SK-N-SH (cell line): ENCODE measurements around the gene MYMK. TPM values are rescaled to one million over a fixed set of nuclear protein-coding genes. Genes with fewer than 3 reads are reported as not detected.

Experiments
- CTCF ChIA-PET: fragments of 300-600, 350-600 bp; formaldehyde crosslinking; extraction: SDS; loops from one replicate; lab custom pipeline; 2021; lab: Yijun Ruan, JAX
- POLR2A ChIA-PET: fragments of 350-600 bp; sonication (Branson Sonifier 250); formaldehyde crosslinking; extraction: SDS; loops from one replicate; lab custom pipeline; 2020; ENCODE audit warnings: antibody characterized with exemption, inconsistent platforms; lab: Yijun Ruan, JAX
- DNase-seq: peaks from one replicate; pipeline ENCODE4 v3.0.0; 2012
- H2AFZ ChIP-seq: fragments of 200-600 bp; sonication (generic); 2 replicates; pipeline ENCODE4 v1.8.1; 2016; ENCODE audit warnings: antibody characterized with exemption, mild to moderate bottlenecking, low read depth
- H3F3A ChIP-seq: fragments of 200-600 bp; sonication (generic); replicated peaks from 2 replicates; pipeline ENCODE3; 2016; ENCODE audit warnings: antibody characterized with exemption, mild to moderate bottlenecking; ENCODE audit not compliant: insufficient read depth
- H3K27ac ChIP-seq, 2 experiments: fragments of 200-500 bp in 1 of 2; fragments of 200-600 bp in 1 of 2; sonication (Bioruptor generic) in 1 of 2; sonication (generic), shearing (Covaris generic) in 1 of 2; 2 replicates each; pipeline versions ENCODE4 v1.5.1 to v1.6.1; 2014 to 2016; ENCODE audit warnings: low read depth in 2 of 2, inconsistent platforms in 1 of 2, low read length in 1 of 2, mild to moderate bottlenecking in 1 of 2, mixed read lengths in 1 of 2
- H3K27me3 ChIP-seq: fragments of 200-600 bp; sonication (generic), shearing (Covaris generic); 2 replicates; pipeline ENCODE4 v1.6.1; 2016; ENCODE audit warnings: mixed run types; ENCODE audit not compliant: insufficient read depth
- H3K36me3 ChIP-seq, 2 experiments: fragments of 200-500 bp in 1 of 2; fragments of 200-600 bp in 1 of 2; sonication (Bioruptor generic) in 1 of 2; sonication (generic) in 1 of 2; replicated peaks in 1 of 2; 2 replicates each; pipeline versions ENCODE3 to v1.5.1; 2014 to 2016; ENCODE audit warnings: low read length in 1 of 2, mild to moderate bottlenecking in 1 of 2; ENCODE audit not compliant: insufficient read depth in 2 of 2, control insufficient read depth in 1 of 2
- H3K4me1 ChIP-seq, 2 experiments: fragments of 200-500 bp in 1 of 2; fragments of 200-600 bp in 1 of 2; sonication (Bioruptor generic) in 1 of 2; sonication (generic), shearing (Covaris generic) in 1 of 2; 2 replicates each; pipeline versions ENCODE4 v1.5.1 to v1.6.1; 2014 to 2016; ENCODE audit warnings: low read depth in 1 of 2, low read length in 1 of 2, mixed run types in 1 of 2; ENCODE audit not compliant: insufficient read depth in 2 of 2, control insufficient read depth in 1 of 2
- H3K4me2 ChIP-seq: fragments of 200-600 bp; sonication (generic), shearing (Covaris generic); 2 replicates; pipeline ENCODE4 v1.6.1; 2017; ENCODE audit warnings: mixed run types
- H3K4me3 ChIP-seq, 2 experiments: fragments of 200-500 bp in 1 of 2; fragments of 200-600 bp in 1 of 2; sonication (Bioruptor generic) in 1 of 2; sonication (generic), shearing (Covaris generic) in 1 of 2; 2 replicates each; pipeline versions ENCODE4 v1.5.1 to v1.8.1; 2014 to 2016; ENCODE audit warnings: low read depth in 2 of 2, inconsistent platforms in 1 of 2, low read length in 1 of 2, mild to moderate bottlenecking in 1 of 2, mixed read lengths in 1 of 2, moderate library complexity in 1 of 2
- H3K79me2 ChIP-seq: fragments of 200-600 bp; sonication (generic); 2 replicates; pipeline ENCODE4 v1.8.1; 2017; ENCODE audit warnings: mild to moderate bottlenecking; ENCODE audit not compliant: insufficient read depth
- H3K9ac ChIP-seq: fragments of 200-600 bp; sonication (generic); 2 replicates; pipeline ENCODE4 v1.6.1; 2017; ENCODE audit warnings: mixed run types
- H3K9me2 ChIP-seq: fragments of 200-600 bp; sonication (generic); 2 replicates; pipeline ENCODE4 v1.6.1; 2017; ENCODE audit warnings: mixed run types
- H3K9me3 ChIP-seq: fragments of 200-600 bp; sonication (generic); 2 replicates; pipeline ENCODE4 v1.6.1; 2017; ENCODE audit warnings: mixed run types, mild to moderate bottlenecking, moderate library complexity
- H4K20me1 ChIP-seq: fragments of 200-600 bp; sonication (generic); 2 replicates; pipeline ENCODE4 v1.6.1; 2017; ENCODE audit warnings: mild to moderate bottlenecking, mixed run types; ENCODE audit not compliant: insufficient read depth
- ELF1 ChIP-seq: IDR thresholded peaks from 2 replicates; pipeline ENCODE4 v1.4.0; 2012
- EZH2phosphoT487 ChIP-seq: fragments of 200-600 bp; sonication (generic); IDR thresholded peaks from 2 replicates; pipeline ENCODE4 v1.6.1; 2017; ENCODE audit warnings: low read depth, mixed run types, mild to moderate bottlenecking, antibody characterized with exemption, moderate library complexity, borderline replicate concordance
- FOSL2 ChIP-seq: IDR thresholded peaks from 2 replicates; pipeline ENCODE4 v1.4.0; 2012; ENCODE audit warnings: low read depth, mild to moderate bottlenecking, moderate library complexity, borderline replicate concordance
- FOXJ3 ChIP-seq: sonication (generic); formaldehyde crosslinking; IDR thresholded peaks from 2 replicates; pipeline ENCODE4 v1.5.1; 2020; ENCODE audit warnings: mild to moderate bottlenecking, missing genetic modification reagents
- FOXM1 ChIP-seq: IDR thresholded peaks from 2 replicates; pipeline ENCODE4 v1.4.0; 2012; ENCODE audit warnings: low read depth, mild to moderate bottlenecking
- GABPA ChIP-seq: IDR thresholded peaks from 2 replicates; pipeline ENCODE4 v1.4.0; 2012; ENCODE audit warnings: low read depth, mild to moderate bottlenecking
- GATA2 ChIP-seq: sonication (generic); formaldehyde crosslinking; IDR thresholded peaks from 2 replicates; pipeline ENCODE4 v1.5.0; 2020; ENCODE audit warnings: mild to moderate bottlenecking, missing genetic modification reagents
- MXI1 ChIP-seq: IDR thresholded peaks from 2 replicates; pipeline ENCODE4 v1.6.1; 2012; ENCODE audit warnings: mild to moderate bottlenecking, low read depth, low read length, improper control_type of control experiment
- NFIC ChIP-seq: IDR thresholded peaks from 2 replicates; pipeline ENCODE4 v1.4.0; 2012; ENCODE audit warnings: borderline replicate concordance
- NRF1 ChIP-seq: IDR thresholded peaks from 2 replicates; pipeline ENCODE4 v1.6.1; 2012; ENCODE audit warnings: low read depth, mild to moderate bottlenecking, low read length
- RAD21 ChIP-seq: IDR thresholded peaks from 2 replicates; pipeline ENCODE4 v1.6.1; 2012; ENCODE audit warnings: mild to moderate bottlenecking, low read length
- RCOR1 ChIP-seq: fragments of 150-350 bp; IDR thresholded peaks from 2 replicates; pipeline ENCODE4 v1.6.1; 2017; ENCODE audit warnings: antibody characterized with exemption, low read length
- SMC3 ChIP-seq: IDR thresholded peaks from 2 replicates; pipeline ENCODE4 v1.6.1; 2012; ENCODE audit warnings: low read depth, low read length, improper control_type of control experiment
- TAF1 ChIP-seq: IDR thresholded peaks from 2 replicates; pipeline ENCODE4 v1.6.1; 2012; ENCODE audit warnings: low read depth, mild to moderate bottlenecking, low read length, moderate library complexity, borderline replicate concordance
- TEAD4 ChIP-seq: IDR thresholded peaks from 2 replicates; pipeline ENCODE4 v1.4.0; 2012; ENCODE audit warnings: mild to moderate bottlenecking, borderline replicate concordance; ENCODE audit not compliant: insufficient read depth
- WGBS: methylation state at CpG from one replicate; pipeline ENCODE4 v1.1.6; 2017; ENCODE audit warnings: low lambda C conversion rate; 5-methylcytosine and 5-hydroxymethylcytosine counted together
- polyA plus RNA-seq, 3 experiments: library from polyadenylated mRNA; depleted of rRNA; stranded (reverse); fragments of >200 nt; gene quantifications; 2 replicates each; pipeline ENCODE4 v1.2.3, GENCODE V29; 2012
- TF ChIP-seq, protein P1 (sequence below): IDR thresholded peaks from 2 replicates; pipeline ENCODE4 v1.4.0; 2012; ENCODE audit warnings: low read depth, borderline replicate concordance
- TF ChIP-seq, protein P2 (sequence below): IDR thresholded peaks from 2 replicates; pipeline ENCODE4 v1.4.0; 2012; ENCODE audit warnings: low read depth
- TF ChIP-seq, protein P3 (sequence below): IDR thresholded peaks from 2 replicates; pipeline ENCODE4 v1.4.0; 2012; ENCODE audit warnings: low read depth, borderline replicate concordance
- TF ChIP-seq, protein P4 (sequence below): fragments of 200-600 bp; sonication (generic); IDR thresholded peaks from 2 replicates; pipeline ENCODE4 v1.6.1; 2017; ENCODE audit warnings: antibody characterized with exemption, mild to moderate bottlenecking, moderate library complexity
- TF ChIP-seq, protein P5 (sequence below): fragments of 150-350 bp; IDR thresholded peaks from 2 replicates; pipeline ENCODE4 v1.6.1; 2016; ENCODE audit warnings: mild to moderate bottlenecking, low read depth, low read length

The MYMK gene
- polyA plus RNA-seq, 1 of the 3 experiments (the other 2 are of a cell fraction): not detected

DNA sequence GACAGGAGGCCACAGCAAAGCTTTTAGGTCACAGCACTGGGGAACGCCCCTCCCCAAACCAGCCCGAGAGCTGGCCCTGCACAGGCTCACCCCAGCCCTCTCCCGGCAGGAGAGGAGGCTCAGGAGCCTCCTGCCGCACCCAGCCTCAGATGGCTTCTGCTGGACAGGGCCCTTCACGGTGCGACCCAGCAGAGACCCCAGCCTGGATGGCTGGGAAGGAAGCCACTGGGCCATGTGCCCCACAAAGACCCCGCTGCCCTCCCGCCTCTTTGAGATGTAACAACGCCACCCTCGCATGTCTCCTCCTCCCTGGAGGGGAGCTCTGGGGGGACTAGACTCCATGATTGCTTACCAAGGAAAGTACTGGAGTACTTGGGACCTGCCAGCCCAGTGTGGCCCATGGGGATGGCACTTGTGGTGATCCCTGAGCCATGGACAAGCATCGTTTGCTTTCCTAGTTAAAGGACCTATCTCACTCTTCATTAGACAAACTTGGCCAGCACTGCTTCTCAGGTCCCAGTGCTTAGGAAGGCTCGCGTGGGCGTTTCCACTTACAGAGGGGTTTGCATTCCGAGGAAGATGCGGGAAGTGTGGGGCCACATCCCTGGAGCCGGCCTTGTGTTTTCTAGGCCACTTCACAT lies 9.0 kb downstream of the MYMK start:
- H3K27ac ChIP-seq: peak overlapping the region in 1 of 2 experiments; percentile 99; a peak in 2 of 4 replicates
- POLR2A ChIA-PET: interaction anchor here (1.2 to 3.4 kb wide), 5 partner anchors 8 to 120 kb away, joined by 3 to 37 read pairs (median 15); partner anchors contain the start of genes ADAMTSL2 and DBH
- H3K36me3 ChIP-seq: no peaks in the 10 kb centered on the region
- no peaks in the 10 kb centered on the region for H3K9me2 ChIP-seq
- H3K9ac ChIP-seq: no peak overlapping the region
- no peaks in the 10 kb centered on the region for H4K20me1 ChIP-seq
- no peak overlapping the region for H3K4me3 ChIP-seq
- H3F3A ChIP-seq: peaks cover 4% of the 10 kb centered on the region
- H3K27me3 ChIP-seq: no peaks in the 10 kb centered on the region
- no peak for DNase-seq
- no peaks in the 10 kb centered on the region for H3K9me3 ChIP-seq
- TF ChIP-seq, protein P1, sequence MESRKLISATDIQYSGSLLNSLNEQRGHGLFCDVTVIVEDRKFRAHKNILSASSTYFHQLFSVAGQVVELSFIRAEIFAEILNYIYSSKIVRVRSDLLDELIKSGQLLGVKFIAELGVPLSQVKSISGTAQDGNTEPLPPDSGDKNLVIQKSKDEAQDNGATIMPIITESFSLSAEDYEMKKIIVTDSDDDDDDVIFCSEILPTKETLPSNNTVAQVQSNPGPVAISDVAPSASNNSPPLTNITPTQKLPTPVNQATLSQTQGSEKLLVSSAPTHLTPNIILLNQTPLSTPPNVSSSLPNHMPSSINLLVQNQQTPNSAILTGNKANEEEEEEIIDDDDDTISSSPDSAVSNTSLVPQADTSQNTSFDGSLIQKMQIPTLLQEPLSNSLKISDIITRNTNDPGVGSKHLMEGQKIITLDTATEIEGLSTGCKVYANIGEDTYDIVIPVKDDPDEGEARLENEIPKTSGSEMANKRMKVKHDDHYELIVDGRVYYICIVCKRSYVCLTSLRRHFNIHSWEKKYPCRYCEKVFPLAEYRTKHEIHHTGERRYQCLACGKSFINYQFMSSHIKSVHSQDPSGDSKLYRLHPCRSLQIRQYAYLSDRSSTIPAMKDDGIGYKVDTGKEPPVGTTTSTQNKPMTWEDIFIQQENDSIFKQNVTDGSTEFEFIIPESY: no peak
- TF ChIP-seq RAD21 (no peak), NRF1 (no peak), TEAD4 (no peak), FOXJ3 (CRISPR knock-in tag) (no peak), GATA2 (CRISPR knock-in tag) (no peak), GABPA (no peak), MXI1 (no peak), FOSL2 (no peak), TAF1 (no peak), EZH2phosphoT487 (no peak)
- TF ChIP-seq, protein P2, sequence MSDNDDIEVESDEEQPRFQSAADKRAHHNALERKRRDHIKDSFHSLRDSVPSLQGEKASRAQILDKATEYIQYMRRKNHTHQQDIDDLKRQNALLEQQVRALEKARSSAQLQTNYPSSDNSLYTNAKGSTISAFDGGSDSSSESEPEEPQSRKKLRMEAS: no peak
- TF ChIP-seq, protein P3, sequence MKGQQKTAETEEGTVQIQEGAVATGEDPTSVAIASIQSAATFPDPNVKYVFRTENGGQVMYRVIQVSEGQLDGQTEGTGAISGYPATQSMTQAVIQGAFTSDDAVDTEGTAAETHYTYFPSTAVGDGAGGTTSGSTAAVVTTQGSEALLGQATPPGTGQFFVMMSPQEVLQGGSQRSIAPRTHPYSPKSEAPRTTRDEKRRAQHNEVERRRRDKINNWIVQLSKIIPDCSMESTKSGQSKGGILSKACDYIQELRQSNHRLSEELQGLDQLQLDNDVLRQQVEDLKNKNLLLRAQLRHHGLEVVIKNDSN: no peak
- no peak overlapping the region for H2AFZ ChIP-seq
- H3K79me2 ChIP-seq: no peaks in the 10 kb centered on the region
- peaks cover 0 to 69% of the 10 kb centered on the region in 2 experiments; a peak in 2 of 4 replicates for H3K4me1 ChIP-seq
- H3K4me2 ChIP-seq: no peak overlapping the region
- CTCF ChIA-PET: no interaction called here
- 79% methylated on average over 14 of the region's 17 CpGs for WGBS

DNA sequence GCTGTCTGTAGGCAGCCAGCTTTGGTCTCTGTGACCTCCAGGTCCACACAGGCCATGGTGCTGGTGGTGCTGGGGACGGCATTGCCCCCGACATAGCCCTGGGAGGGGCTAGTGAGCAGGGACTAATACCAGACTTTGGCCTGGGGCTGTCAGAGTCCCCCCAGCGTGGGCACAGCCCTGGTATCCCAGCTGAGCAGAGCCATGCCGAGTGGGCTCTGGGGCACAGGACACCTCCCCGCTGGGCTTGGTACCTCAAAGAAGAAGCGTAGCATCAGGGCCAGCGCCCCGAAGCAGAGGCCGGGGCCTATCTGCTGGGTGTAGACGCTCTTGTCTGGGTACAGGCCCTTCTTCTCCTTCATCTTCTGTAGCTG lies 9.5 kb downstream of the MYMK start:
- H3K4me1 ChIP-seq: peaks cover 0 to 68% of the 10 kb centered on the region in 2 experiments; a peak in 2 of 4 replicates
- no peaks in the 10 kb centered on the region for H4K20me1 ChIP-seq
- no peak overlapping the region for H3K4me2 ChIP-seq
- no peaks in the 10 kb centered on the region for H3K36me3 ChIP-seq
- H3K79me2 ChIP-seq: no peaks in the 10 kb centered on the region
- TF ChIP-seq NFIC (no peak), NRF1 (no peak), ELF1 (no peak), EZH2phosphoT487 (no peak), SMC3 (no peak), GATA2 (CRISPR knock-in tag) (no peak), RCOR1 (no peak), FOXM1 (no peak)
- TF ChIP-seq, protein P4, sequence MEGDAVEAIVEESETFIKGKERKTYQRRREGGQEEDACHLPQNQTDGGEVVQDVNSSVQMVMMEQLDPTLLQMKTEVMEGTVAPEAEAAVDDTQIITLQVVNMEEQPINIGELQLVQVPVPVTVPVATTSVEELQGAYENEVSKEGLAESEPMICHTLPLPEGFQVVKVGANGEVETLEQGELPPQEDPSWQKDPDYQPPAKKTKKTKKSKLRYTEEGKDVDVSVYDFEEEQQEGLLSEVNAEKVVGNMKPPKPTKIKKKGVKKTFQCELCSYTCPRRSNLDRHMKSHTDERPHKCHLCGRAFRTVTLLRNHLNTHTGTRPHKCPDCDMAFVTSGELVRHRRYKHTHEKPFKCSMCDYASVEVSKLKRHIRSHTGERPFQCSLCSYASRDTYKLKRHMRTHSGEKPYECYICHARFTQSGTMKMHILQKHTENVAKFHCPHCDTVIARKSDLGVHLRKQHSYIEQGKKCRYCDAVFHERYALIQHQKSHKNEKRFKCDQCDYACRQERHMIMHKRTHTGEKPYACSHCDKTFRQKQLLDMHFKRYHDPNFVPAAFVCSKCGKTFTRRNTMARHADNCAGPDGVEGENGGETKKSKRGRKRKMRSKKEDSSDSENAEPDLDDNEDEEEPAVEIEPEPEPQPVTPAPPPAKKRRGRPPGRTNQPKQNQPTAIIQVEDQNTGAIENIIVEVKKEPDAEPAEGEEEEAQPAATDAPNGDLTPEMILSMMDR: no peak
- TF ChIP-seq, protein P5, sequence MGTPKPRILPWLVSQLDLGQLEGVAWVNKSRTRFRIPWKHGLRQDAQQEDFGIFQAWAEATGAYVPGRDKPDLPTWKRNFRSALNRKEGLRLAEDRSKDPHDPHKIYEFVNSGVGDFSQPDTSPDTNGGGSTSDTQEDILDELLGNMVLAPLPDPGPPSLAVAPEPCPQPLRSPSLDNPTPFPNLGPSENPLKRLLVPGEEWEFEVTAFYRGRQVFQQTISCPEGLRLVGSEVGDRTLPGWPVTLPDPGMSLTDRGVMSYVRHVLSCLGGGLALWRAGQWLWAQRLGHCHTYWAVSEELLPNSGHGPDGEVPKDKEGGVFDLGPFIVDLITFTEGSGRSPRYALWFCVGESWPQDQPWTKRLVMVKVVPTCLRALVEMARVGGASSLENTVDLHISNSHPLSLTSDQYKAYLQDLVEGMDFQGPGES: no peak
- H3F3A ChIP-seq: peaks cover 4% of the 10 kb centered on the region
- no peak for DNase-seq
- ChIA-PET POLR2A (interaction anchor here (0.5 to 3.4 kb wide), 11 partner anchors 9 to 167 kb away, joined by 3 to 37 read pairs (median 6); partner anchors contain the start of genes ADAMTSL2, DBH, FAM163B and MED22), CTCF (interaction anchor here (1.3 kb wide), 1 partner anchor 20 kb away, joined by 3 read pairs; no protein-coding TSS in a partner anchor)
- no peak overlapping the region for H3K9ac ChIP-seq
- no peaks in the 10 kb centered on the region for H3K27me3 ChIP-seq
- no peaks in the 10 kb centered on the region for H3K9me2 ChIP-seq
- peak overlapping the region in 1 of 2 experiments; percentile 99; a peak in 2 of 4 replicates for H3K27ac ChIP-seq
- no peak overlapping the region for H2AFZ ChIP-seq
- 53% methylated on average over 5 of the region's 10 CpGs for WGBS
- H3K4me3 ChIP-seq: no peak overlapping the region
- no peaks in the 10 kb centered on the region for H3K9me3 ChIP-seq
